ENCODE measurements around the gene ENPP3.

The ENPP3 gene

DNA sequence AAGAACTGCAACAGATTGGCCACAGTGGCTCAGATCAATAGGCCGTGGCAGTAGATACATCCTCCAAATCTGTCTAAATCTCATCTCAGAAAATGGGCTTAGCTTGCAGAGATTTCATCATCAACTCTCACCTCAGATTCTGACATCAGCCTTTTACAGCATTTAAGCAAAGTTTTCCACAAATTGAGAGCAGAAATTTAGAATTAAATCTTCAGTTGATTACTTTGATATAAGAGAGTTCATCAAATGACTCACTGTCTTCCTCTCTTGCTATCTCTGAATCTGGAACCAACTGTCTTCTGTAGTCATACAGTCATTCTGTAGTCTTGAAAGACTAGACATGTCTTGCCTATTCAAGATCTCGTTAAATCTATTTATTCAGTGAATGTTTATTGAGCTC lies 118.9 kb downstream of the ENPP3 start:
- no peak for DNase-seq (ENCODE audit: low read depth)
- no peak overlapping the region for H3K4me3 ChIP-seq (ENCODE audit: low read depth, low read length)

DNA sequence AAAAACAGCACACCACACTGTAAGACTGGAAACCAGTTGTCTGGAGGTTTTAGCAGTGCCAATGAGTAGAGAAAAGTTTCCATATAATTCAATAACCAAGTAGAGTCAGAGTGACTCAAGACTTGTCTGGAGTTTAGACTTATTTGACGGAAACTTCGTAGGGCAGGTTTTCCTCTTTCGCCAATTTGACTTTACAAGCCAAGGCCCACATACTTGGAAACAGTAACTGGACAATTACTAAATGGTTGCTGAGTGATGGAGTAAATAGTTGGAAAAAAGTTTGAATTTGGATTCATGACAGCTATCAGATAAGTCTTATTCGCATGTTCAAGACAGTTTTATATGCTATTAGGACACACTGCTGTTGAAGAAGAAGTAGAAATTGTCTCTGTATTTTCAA lies 121.8 kb downstream of the ENPP3 start:
- no peak for DNase-seq (ENCODE audit: low read depth)
- H3K4me3 ChIP-seq (ENCODE audit: low read depth, low read length), result no peak overlapping the region

DNA sequence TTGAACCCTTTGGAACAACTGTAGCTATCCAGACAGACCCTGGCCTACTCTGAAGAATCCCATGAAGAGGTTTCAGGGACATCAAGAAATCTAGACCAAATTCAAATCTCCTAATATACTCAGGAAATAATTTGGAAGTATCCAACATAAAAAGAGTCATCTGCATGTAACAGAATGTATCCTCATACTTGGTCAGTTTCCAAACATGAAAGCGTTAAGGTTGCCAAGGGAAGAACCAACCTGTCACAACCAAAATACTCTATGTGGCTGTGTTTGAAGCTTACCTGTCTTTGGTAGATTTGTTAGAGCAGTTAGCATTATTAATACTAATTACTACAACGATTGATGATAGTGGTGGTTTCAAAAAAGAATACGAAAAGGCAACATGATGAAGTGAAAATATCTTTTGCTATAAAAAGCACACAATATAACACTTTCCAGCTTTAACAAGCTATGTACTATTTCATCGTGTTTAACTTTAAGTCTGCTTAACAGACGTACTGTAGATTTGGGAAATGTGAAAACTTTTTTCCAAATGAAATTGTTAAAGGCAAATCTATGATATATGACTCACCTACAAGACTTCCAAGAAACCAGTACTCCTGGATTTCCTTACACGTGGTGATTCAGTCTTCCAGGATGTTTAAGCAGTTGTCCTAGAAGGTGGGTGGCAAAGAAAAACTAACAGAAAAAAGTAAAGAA lies 124.1 kb downstream of the ENPP3 start:
- DNase-seq (ENCODE audit: low read depth), result peak; percentile 54
- no peak overlapping the region for H3K4me3 ChIP-seq (ENCODE audit: low read depth, low read length)

DNA sequence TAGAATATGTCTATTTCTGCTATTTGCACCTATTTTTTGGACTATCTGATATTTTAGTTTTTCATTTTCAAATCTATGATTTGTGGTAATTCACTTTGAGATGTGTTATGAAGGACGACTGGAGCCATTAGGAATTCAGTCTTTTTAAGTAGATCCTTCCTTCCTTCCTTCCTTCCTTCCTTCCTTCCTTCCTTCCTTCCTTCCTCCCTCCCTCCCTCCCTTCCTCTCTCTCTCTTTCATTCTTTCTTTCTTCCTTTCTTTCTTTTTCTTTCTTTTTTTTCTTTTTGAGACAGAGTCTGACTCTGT lies 124.6 kb downstream of the ENPP3 start:
- no peak for DNase-seq (ENCODE audit: low read depth)
- no peak overlapping the region for H3K4me3 ChIP-seq (ENCODE audit: low read depth, low read length)

DNA sequence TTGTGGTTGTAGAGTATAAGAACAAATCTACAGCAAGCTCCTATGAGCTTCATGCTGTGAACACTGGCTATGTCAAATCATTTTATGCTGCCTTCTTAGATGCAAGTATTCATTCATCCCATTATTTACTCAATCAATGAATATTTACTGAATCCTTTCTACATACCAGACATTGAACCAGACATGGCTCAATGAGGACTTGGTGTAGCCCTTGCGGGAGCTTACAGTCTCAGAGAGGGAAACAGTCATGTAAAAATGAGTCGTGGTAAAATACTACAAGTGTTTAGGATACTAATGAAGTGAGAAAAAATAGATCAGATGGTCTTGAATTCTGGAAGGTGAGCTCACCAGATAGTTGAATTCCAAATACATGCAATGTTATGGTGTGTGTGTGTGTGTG lies 125.9 kb downstream of the ENPP3 start:
- DNase-seq (ENCODE audit: low read depth), result no peak

DNA sequence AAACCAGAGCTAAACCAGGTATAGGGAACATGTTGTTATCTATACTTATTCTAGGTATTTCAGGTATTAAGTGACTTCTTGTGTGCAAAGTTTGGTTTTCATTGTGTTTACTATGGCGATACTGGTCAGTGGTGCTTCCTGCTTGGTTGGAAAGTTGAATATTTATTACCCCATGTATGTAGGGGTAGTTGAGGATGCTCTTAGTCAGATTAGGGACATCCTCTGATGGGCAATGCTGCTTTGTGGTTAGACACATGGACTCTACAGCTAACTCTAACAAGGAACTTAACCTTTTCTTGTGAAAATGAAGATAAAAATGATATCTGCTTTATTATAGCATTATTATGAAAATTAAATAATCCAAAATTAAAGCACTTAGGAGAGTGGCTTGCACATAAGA lies 126.6 kb downstream of the ENPP3 start:
- no peak overlapping the region for H3K4me3 ChIP-seq (ENCODE audit: low read depth, low read length)
- no peak for DNase-seq (ENCODE audit: low read depth)

More for the DNA sequence above, 125.9 kb downstream of the ENPP3 start:
- H3K4me3 ChIP-seq (ENCODE audit: low read depth, low read length), result no peak overlapping the region

DNA sequence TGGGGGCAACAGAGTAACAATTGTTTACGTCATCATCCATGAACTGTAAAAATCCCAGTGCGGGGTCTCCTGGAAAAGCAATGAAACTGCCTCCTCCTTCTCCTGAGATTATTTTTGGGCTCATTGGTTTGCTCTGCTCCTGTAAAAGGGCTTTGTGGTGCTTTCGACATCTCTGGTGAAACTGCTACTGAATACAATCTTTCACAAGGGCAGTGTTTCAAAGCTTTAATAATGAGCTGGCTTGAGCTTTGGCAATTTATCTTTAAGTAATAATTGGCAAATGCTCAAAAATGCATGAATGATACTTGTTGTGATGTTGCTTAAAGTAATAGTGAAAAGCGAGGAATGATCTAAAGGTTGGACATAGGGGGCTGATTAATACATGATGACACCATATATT lies 127.2 kb downstream of the ENPP3 start:
- no peak overlapping the region for H3K4me3 ChIP-seq (ENCODE audit: low read depth, low read length)
- peak; percentile 44 for DNase-seq (ENCODE audit: low read depth)

DNA sequence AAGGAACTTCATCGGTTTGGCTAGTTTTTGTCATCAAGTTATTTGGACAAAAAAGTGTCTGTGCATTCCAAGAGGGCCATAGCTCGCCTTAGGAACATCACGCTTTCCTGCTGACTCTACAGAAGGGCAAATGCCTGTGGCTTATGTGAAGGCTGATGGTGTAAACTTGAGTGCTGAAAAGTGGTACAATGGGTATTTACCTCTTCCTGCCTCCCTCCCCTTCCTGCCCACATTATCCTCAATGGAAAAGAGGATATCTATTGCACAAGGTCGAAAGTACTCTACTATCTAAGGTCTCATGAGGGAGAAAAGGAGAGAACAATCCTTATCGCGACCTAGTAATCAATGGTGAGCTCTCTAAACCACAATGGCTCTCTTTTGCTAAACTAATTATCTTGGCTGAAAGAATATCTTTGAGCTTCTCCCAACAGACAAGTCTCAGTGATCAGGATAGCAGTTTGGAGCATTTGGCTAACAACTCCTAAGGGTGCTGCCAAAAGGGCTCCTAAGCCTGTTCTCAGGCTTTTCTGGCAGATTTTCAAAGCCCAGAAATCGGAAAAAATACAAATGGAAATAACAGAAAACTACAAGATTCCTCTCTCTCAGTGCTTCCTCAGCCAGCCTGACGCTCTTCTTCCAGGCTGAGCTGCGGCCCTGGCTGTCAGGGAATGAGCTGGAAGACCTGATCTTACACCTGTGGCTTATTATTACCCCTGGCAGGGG lies 128.1 kb downstream of the ENPP3 start:
- no peak overlapping the region for H3K4me3 ChIP-seq (ENCODE audit: low read depth, low read length)
- peak; percentile 89 for DNase-seq (ENCODE audit: low read depth)

DNA sequence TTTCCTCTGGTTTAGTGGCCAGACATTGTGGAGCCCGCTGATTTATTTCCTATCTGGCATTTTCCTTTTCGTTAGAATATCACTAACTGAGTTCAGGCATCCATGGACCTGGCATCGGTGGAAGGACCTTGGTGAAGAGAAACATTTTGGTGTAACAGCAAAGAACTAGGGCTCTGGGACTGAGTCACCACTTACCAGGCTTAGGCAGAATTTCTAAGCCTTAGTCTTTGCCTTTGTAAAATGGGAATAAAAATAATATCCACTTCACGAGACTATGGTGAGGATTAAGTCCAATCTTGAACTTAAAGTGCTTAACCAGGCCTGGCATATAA lies 128.7 kb downstream of the ENPP3 start:
- DNase-seq (ENCODE audit: low read depth), result no peak
- no peak overlapping the region for H3K4me3 ChIP-seq (ENCODE audit: low read depth, low read length)

DNA sequence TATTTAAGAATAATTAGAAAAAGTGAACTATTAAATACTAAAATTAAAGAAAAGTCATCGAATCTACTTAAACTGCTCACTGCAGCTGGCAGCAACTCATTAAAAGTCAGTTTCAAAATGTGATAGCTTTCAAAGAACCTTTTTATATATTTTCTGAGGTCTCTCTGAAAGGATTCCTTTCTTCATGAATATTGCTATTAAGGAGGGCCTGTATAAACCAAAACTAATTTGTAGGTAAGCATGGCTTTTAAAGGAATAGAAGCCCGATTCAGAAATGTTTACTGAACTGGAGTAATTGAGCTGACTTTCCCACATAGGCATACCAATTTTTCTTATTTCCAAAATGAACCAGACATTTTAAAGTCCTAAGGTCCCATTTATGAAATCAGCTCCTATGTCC lies 129.5 kb downstream of the ENPP3 start:
- no peak overlapping the region for H3K4me3 ChIP-seq (ENCODE audit: low read depth, low read length)
- no peak for DNase-seq (ENCODE audit: low read depth)

DNA sequence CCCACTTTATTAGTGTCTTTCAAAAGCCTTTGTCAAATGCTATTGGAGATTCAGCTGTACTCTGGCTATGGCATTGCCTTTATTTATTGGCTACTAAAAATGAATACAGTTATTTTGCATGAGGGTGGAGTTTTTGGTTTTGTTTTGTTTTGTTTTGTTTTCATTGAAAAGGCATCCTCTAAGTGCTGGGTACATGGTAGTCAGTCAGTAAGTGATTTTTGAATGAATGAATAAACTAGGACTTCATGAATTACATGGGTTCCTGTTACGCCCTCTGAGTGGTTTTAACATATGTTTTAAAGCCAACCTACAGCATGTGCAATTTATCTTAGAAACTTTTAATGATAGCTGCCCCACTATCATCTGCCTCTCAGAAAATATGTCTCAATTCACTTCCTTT lies 131.9 kb downstream of the ENPP3 start:
- no peak overlapping the region for H3K4me3 ChIP-seq (ENCODE audit: low read depth, low read length)
- DNase-seq (ENCODE audit: low read depth), result no peak

DNA sequence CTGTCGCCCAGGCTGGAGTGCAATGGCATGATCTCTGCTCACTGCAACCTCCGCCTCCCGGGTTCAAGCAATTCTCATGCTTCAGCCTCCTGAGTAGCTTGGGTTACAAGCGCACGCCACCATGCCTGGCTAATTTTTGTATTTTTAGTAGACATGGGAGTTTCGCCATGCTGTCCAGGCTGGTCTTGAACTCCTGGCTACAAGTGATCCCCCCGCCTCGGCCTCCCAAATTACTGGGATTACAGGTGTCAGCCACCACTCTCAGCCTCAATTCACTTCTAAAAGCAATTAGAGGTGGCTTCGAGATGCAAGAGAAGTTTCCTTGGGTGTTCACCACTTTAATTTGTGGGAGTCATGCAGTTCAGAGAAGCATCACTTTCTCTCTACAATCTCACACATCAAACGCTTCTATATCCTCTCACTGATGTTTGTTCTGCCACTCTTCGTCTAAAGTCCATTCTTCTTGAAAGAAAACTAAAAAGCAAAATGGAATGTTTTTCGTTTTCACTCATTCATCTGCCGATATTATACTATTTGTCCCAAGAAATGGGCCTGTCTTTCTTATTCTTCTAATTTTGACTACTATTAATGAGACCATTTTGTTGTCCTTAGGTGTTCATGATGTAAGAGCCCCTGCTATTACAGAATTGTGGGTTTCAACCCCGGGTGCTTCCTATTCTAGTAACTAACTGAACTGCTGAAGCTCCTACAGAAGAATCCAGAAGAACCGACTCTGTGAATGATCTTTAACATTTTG lies 132.5 kb downstream of the ENPP3 start:
- no peak for DNase-seq (ENCODE audit: low read depth)
- H3K4me3 ChIP-seq (ENCODE audit: low read depth, low read length), result no peak overlapping the region

DNA sequence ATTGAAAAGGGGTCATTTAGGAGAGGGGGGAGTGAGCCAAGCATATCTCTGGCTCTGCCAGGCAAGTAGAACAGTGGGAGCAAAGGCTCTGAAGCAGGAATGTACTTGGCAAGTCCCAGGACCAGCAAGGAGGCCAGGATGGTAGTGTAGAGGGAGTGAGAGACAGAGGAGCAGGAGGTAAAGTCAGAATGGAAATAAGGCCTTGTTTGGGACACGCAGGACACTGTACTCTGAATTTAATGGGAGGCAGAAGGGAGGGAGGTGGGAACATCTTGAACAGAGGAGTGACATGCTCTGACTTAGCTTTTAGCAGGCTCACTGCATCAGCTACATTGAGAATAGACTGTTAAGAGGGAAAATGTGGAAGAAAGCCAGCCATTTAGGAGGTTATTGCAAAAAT lies 133.7 kb downstream of the ENPP3 start:
- H3K4me3 ChIP-seq (ENCODE audit: low read depth, low read length), result no peak overlapping the region
- DNase-seq (ENCODE audit: low read depth), result no peak

DNA sequence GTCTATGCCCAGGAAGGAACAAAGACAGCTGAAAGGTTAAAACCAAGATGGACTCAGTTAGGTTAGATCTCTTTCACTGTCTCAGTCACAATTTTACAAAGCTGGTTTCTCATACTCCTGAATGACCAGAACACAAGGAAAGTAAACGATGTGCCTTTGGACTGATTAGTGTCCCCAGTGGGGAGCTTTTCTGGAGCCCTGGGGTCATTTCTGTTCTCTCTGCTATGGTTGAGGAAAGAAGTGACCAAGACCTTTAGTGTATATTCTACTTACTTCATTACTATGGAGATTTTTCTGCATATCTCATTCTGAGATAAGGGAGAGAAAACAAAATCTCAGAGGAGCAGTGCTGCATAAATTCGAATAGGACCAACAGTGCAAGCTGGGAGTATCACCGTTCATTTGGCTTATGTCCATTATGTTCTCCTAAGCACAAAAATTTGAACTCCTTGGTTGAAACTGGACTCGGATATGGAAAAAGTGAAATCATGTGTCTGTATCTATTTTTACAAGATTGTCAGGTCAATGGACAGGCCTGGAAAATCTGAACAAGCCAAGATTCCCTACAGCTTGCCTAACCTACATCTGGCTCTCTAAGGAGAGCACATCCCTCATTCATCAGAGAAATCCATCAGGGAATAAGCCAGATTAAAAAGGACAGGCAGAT lies 136.3 kb downstream of the ENPP3 start:
- no peak overlapping the region for H3K4me3 ChIP-seq (ENCODE audit: low read depth, low read length)
- no peak for DNase-seq (ENCODE audit: low read depth)

DNA sequence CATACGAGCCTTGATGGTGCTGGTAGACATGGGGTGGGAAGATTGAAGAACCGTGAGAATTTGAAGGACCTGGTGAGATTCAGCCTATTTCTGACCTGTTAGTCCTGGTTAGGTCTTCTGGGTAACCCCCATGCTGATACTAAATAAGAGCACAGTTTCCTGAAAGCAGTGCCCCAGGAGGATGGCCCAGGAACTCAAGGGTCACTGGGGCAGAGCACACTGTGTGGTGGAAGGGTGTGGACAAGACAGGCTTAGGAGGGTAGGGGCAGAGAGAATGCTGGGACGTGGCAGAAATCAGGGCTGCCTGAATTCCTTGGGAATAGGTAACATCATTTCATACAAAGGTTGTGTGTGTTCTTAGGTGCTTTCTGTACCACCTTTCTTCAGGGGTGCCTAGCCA lies 138.8 kb downstream of the ENPP3 start:
- H3K4me3 ChIP-seq (ENCODE audit: low read depth, low read length), result no peak overlapping the region
- DNase-seq (ENCODE audit: low read depth), result no peak

DNA sequence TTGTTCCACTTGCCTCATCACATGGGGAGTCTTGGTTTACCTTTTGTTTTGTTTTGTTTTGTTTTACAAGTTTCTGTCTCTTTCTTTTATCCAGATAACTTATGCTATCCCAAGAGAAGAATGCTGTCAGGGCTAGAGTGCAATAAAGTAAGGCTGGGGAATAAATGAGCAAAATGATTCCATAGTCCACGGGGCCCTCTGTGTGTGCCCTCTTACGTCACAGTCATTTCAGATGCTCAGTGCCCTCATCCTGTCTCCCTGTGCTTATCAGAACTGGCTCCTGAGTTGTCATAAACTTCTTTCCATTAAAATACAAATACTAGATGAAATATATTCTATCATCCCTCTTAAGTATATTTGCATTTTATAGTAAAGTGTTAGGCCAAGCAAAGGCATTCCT lies 139.9 kb downstream of the ENPP3 start:
- H3K4me3 ChIP-seq (ENCODE audit: low read depth, low read length), result no peak overlapping the region
- DNase-seq (ENCODE audit: low read depth), result no peak

DNA sequence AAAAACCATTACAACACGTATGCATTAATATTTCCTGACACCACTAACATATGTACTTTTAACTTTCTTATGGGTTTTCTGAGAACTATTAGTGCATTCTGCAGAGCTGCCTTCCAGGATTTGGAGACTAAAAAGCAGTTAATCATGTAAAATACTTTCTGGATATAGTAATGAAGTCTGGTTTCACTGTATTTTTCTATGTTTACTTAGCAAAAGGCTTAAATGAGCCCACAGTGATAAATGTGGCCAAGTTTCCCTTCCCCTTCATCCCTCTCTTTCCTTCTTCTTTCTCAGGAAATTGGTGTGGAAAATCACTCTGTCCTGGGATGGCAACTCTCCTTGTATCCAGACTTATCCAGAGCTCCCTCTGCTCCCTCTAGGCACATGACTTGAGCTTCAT lies 141.1 kb downstream of the ENPP3 start:
- no peak overlapping the region for H3K4me3 ChIP-seq (ENCODE audit: low read depth, low read length)
- no peak for DNase-seq (ENCODE audit: low read depth)

DNA sequence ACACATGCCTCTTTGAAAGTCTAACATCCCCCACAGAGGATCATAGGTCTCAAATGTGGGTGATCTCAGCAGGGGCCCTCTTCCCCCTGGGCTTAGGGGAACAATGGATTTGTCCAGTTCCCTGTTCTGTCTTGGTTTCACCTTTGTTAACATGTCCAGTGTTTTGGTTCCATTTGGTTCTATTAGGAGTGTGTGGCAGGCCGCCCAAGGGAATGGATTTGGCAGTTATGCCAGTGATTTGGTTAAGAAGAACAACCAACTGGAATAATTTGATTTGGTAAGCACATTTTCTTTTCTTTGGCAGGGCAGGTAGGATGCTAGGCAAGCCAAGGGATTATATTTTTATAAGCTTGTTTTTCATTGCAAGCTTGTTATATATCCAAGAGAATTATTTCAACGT lies 142.2 kb downstream of the ENPP3 start:
- DNase-seq (ENCODE audit: low read depth), result no peak
- H3K4me3 ChIP-seq (ENCODE audit: low read depth, low read length), result no peak overlapping the region

DNA sequence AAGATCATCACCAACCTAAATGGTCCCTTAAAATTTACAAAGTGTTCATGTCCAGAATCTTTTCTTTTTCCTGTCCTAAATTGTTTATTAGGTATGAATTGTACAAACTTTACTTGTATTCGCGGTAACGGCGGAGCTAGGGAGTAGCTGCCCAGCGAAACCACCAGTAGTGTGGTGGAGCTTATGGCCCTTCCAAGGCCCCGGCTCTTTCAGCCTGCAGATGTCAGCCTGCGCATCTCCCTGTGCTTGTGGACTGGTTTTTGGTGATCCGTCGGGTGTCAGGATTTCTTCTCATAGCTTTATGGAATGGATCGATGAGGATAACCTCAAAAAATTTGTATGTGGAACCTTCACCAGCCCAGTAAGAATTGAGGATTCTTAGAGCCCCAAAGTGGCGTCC lies 143.5 kb downstream of the ENPP3 start:
- DNase-seq (ENCODE audit: low read depth), result no peak
- H3K4me3 ChIP-seq (ENCODE audit: low read depth, low read length), result no peak overlapping the region

DNA sequence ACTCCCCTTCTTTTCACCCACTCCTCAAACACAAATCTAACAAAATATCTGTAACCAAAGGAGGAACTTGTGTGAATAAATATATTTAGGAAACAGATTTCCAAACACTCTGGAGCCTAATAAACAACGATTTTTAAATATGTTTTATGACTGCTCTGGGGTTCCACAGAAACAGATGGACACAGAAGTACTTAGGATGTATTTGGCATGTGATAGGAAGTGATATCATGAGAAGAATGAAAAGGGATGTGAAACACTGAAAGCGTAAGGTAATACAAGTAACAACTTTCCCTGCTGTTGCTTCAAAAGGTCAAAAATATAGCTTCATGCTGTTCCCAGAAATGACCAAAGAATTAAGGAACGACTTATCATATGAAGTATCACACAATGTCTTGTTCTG lies 144.6 kb downstream of the ENPP3 start:
- H3K4me3 ChIP-seq (ENCODE audit: low read depth, low read length), result no peak overlapping the region
- DNase-seq (ENCODE audit: low read depth), result no peak

Data from skeletal muscle cell (primary cell).